Measurements from ENCODE around the gene OR13G1.

DNA sequence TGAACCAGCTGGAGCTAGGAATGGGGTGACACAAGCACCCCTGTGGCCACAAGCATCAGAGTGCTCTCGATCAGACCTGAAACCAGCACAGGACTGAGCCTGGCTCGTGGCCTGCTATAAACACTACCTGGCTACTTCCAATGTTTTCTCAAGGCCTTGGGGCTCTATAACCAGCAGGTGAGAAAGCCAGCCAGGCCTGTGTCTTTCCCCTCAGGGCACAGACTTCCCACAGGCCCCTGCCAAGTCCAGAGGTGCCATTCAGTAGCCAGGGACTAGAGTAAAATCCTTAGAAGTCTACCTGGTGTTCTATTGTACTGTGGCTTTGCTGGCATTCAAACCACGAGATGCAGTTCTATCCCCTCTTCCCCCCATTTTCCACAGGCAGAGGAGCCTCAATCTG, 51.6 kb downstream of the OR13G1 start:
- TF ChIP-seq, protein P1, sequence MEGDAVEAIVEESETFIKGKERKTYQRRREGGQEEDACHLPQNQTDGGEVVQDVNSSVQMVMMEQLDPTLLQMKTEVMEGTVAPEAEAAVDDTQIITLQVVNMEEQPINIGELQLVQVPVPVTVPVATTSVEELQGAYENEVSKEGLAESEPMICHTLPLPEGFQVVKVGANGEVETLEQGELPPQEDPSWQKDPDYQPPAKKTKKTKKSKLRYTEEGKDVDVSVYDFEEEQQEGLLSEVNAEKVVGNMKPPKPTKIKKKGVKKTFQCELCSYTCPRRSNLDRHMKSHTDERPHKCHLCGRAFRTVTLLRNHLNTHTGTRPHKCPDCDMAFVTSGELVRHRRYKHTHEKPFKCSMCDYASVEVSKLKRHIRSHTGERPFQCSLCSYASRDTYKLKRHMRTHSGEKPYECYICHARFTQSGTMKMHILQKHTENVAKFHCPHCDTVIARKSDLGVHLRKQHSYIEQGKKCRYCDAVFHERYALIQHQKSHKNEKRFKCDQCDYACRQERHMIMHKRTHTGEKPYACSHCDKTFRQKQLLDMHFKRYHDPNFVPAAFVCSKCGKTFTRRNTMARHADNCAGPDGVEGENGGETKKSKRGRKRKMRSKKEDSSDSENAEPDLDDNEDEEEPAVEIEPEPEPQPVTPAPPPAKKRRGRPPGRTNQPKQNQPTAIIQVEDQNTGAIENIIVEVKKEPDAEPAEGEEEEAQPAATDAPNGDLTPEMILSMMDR (IDR thresholded peaks at IDR 0.05; ENCODE audit: insufficient read depth, low read length, poor library complexity, severe bottlenecking) = no peak
- TF ChIP-seq EZH2phosphoT487 (conservative IDR thresholded peaks at IDR 0.05; ENCODE audit: low read length) = no peak
